DND-41 (cell line): ENCODE results near the gene SMIM23.
"Not testable (repeated sequence)": the region's sequence is repeated elsewhere in the genome, so short reads cannot be mapped to it uniquely, and the experiment has no call there.

Experiments used
- ATAC-seq: fragments of 200-7000 bp; cut with Tn5 transposase; 3 replicates; pipeline ENCODE4 v1.9.1; 2021; ENCODE audit warnings: low read depth; ENCODE audit not compliant: insufficient read depth
- DNase-seq: peaks from one replicate; pipeline ENCODE4 v3.0.0-alpha.2; 2020
- H2AFZ ChIP-seq: 2 replicates; pipeline ENCODE4 v1.6.0; 2012; ENCODE audit warnings: low read depth, low read length
- H3K27ac ChIP-seq: 2 replicates; pipeline ENCODE4 v1.5.1; 2012; ENCODE audit warnings: low read length, inconsistent platforms
- H3K27me3 ChIP-seq: fragments of 200-600 bp; sonication (generic); 2 replicates; pipeline ENCODE4 v1.6.0; 2012; ENCODE audit warnings: low read length, mild to moderate bottlenecking, inconsistent platforms; ENCODE audit not compliant: insufficient read depth, poor library complexity
- H3K36me3 ChIP-seq: 2 replicates; pipeline ENCODE4 v1.5.1; 2012; ENCODE audit warnings: low read length, inconsistent platforms; ENCODE audit not compliant: insufficient read depth
- H3K4me1 ChIP-seq: 2 replicates; pipeline ENCODE4 v1.5.1; 2012; ENCODE audit warnings: mild to moderate bottlenecking, low read length; ENCODE audit not compliant: insufficient read depth
- H3K4me2 ChIP-seq: 2 replicates; pipeline ENCODE4 v1.6.0; 2012; ENCODE audit warnings: mild to moderate bottlenecking, moderate library complexity, low read length, inconsistent platforms; ENCODE audit not compliant: insufficient read depth
- H3K4me3 ChIP-seq, 2 experiments: fragments of 200-600 bp in 1 of 2; shearing (Covaris generic) in 1 of 2; 2 replicates each; pipeline ENCODE4 v1.5.1; 2012 to 2016; ENCODE audit warnings: inconsistent platforms in 2 of 2, low read length in 2 of 2, mild to moderate bottlenecking in 2 of 2, low read depth in 1 of 2, moderate library complexity in 1 of 2
- H3K79me2 ChIP-seq: 2 replicates; pipeline ENCODE4 v1.6.0; 2012; ENCODE audit warnings: low read length, inconsistent platforms; ENCODE audit not compliant: insufficient read depth
- H3K9ac ChIP-seq: 2 replicates; pipeline ENCODE4 v1.6.0; 2012; ENCODE audit warnings: low read depth, mild to moderate bottlenecking, inconsistent platforms, low read length, moderate library complexity
- H3K9me3 ChIP-seq: 2 replicates; pipeline ENCODE4 v1.5.1; 2012; ENCODE audit warnings: low read length, moderate library complexity, mild to moderate bottlenecking, inconsistent platforms; ENCODE audit not compliant: insufficient read depth, severe bottlenecking
- H4K20me1 ChIP-seq: 2 replicates; pipeline ENCODE4 v1.6.0; 2012; ENCODE audit warnings: low read length; ENCODE audit not compliant: insufficient read depth
- CTCF ChIP-seq: IDR thresholded peaks from 2 replicates; pipeline ENCODE4 v1.5.1; 2012; ENCODE audit warnings: borderline replicate concordance, low read length, moderate library complexity, mild to moderate bottlenecking; ENCODE audit not compliant: poor library complexity, severe bottlenecking; ENCODE audit errors: extremely low read depth
- EZH2 ChIP-seq: IDR thresholded peaks from 3 replicates; pipeline ENCODE4 v1.6.1; 2012; ENCODE audit warnings: borderline replicate concordance, low read depth, mild to moderate bottlenecking, moderate library complexity, low read length, inconsistent platforms; ENCODE audit not compliant: severe bottlenecking

The SMIM23 gene

DNA sequence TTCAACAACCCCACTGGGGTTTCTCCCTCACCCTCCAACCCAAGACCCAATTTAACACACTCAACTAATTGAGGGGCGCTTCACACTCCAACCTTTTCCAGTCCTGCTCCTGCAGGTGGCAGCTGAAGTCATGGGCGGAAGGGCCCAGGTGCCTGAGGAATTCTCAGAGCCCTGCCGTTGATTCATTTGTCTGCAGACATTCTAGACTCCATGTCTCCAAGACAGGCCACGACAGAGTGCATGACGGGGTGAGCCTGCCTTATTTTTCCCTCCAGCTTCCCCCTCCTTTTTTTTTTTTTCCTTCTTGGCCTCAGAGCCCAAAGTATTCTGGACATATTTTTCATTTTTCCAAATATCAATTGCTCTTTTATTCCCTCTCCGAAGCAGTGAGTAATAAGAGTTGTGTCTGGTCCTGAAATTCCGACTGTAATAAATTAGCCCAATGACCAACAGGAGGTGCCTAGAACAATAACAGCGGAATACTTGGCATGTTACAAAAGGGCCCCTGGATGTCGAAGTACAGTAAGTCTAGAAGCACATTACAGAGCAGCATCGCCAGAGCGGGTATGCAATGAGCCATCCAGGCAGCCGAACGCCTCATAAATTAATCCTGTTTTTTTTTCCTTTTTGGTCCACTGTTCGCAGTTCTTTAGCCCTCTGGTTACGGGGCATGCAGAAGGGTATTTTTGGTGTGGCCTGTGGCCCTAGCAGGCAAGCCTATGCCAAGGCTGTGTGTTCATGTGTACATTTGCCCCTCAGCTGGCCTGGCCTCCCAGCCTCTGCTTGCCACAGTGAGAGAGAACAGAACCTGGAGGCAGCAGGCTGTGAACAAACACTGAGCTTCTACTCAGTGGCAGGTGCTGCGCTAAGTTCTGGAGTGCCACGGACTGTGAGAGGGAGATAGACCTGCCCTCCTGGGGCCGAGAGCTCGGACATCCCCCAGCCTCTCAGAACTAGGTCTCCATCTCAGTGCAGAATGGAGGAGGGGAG, 8.6 kb upstream of the SMIM23 start:
- DNase-seq (no peak), ATAC-seq (no peak)
- Histone ChIP-seq H3K36me3 (no peaks in the 10 kb centered on the region), H3K79me2 (no peaks in the 10 kb centered on the region), H3K9ac (no peak overlapping the region), H3K4me3 (no peak overlapping the region), H2AFZ (no peak overlapping the region), H3K27ac (no peak overlapping the region), H4K20me1 (no peaks in the 10 kb centered on the region), H3K4me2 (no peak overlapping the region), H3K9me3 (no peaks in the 10 kb centered on the region), H3K4me1 (no peaks in the 10 kb centered on the region), H3K27me3 (no peaks in the 10 kb centered on the region)
- TF ChIP-seq CTCF (no peak), EZH2 (no peak)

GRCh38 chr5:171781744-171782143, 3.9 kb upstream of the SMIM23 start:
- H4K20me1 ChIP-seq, H3K27me3 ChIP-seq, H3K36me3 ChIP-seq, H3K4me3 ChIP-seq, H3K9me3 ChIP-seq, H2AFZ ChIP-seq, DNase-seq, H3K9ac ChIP-seq, H3K4me2 ChIP-seq, ATAC-seq, H3K79me2 ChIP-seq, H3K27ac ChIP-seq, H3K4me1 ChIP-seq: not testable (repeated sequence)

DNA sequence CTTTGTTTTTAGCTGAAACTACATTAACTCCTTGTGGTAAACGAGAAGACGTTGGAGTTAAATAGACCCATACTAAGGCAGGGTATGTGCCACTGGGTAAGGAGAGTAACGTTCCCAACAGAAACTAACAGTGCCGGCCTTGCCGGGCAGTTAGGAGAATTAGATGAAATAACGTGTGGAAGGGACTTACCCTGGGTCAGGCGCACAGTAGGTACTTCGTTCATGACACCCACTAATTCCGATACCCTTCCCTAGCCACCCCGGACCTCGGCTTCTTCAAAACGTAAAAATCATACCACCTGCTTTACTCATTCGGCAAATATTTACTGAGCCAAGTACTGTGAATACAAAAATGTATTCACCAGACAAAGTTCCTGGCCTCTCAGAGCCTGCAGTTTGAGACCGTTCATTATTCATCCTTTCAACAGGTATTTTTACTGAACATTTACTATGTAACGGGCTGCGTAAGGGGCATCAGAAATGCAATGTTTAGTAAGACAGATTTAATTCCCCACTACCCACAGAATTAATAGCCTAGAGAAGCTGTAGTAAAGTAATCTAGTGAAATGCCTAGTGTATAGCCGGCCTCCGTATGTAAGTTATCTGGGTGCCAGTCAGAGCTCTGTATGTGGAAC, 3.2 kb upstream of the SMIM23 start:
- ATAC-seq (no peak), DNase-seq (no peak)
- Histone ChIP-seq H3K36me3 (no peaks in the 10 kb centered on the region), H3K27ac (no peak overlapping the region), H3K9ac (no peak overlapping the region), H2AFZ (no peak overlapping the region), H3K9me3 (no peaks in the 10 kb centered on the region), H4K20me1 (no peaks in the 10 kb centered on the region), H3K27me3 (peaks cover 8% of the 10 kb centered on the region), H3K79me2 (no peaks in the 10 kb centered on the region), H3K4me3 (no peak overlapping the region), H3K4me2 (no peak overlapping the region), H3K4me1 (no peaks in the 10 kb centered on the region)
- no peak for TF ChIP-seq CTCF
- no peak for TF ChIP-seq EZH2

- H3K4me1 ChIP-seq = no peaks in the 10 kb centered on the region
- H3K9ac ChIP-seq = no peak overlapping the region
- H3K79me2 ChIP-seq = no peaks in the 10 kb centered on the region
- H2AFZ ChIP-seq = no peak overlapping the region
- no peak for DNase-seq
- no peak overlapping the region for H3K4me2 ChIP-seq
- no peak overlapping the region for H3K27ac ChIP-seq
- ATAC-seq = no peak
- no peaks in the 10 kb centered on the region for H4K20me1 ChIP-seq
- H3K4me3 ChIP-seq = no peak overlapping the region
- H3K36me3 ChIP-seq = no peaks in the 10 kb centered on the region
- H3K9me3 ChIP-seq = no peaks in the 10 kb centered on the region
- TF ChIP-seq CTCF (no peak), EZH2 (no peak)
- peaks cover 8% of the 10 kb centered on the region for H3K27me3 ChIP-seq
Measured at GRCh38 chr5:171783051-171783450, 2.6 kb upstream of the SMIM23 start.
